Measurements from ENCODE around the gene USP8.

USP8 gene

DNA sequence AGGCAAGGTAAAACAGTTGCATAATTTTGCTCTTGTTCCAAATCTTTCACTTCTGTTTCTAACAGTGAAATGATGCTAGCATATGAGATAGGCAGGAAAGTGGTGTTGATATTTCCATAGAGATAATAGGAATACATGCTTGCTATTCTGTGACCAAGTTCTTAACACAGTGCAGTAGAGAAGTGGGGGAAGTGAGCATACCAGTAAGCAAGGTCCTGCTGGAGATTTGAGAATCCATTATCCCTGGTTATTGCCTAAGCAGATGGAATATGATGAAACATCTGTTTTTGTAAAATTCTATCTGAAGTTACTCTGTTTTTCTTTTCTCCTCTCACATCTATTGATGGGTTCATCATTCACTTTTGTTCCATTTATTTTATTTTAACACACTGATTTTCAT is 28.7 kb downstream of the USP8 start:
- no peak for DNase-seq (ENCODE audit: low spot score)
- Histone ChIP-seq H3K27ac (no peak overlapping the region), H3K4me3 (no peak overlapping the region)
- TF ChIP-seq, protein P1, sequence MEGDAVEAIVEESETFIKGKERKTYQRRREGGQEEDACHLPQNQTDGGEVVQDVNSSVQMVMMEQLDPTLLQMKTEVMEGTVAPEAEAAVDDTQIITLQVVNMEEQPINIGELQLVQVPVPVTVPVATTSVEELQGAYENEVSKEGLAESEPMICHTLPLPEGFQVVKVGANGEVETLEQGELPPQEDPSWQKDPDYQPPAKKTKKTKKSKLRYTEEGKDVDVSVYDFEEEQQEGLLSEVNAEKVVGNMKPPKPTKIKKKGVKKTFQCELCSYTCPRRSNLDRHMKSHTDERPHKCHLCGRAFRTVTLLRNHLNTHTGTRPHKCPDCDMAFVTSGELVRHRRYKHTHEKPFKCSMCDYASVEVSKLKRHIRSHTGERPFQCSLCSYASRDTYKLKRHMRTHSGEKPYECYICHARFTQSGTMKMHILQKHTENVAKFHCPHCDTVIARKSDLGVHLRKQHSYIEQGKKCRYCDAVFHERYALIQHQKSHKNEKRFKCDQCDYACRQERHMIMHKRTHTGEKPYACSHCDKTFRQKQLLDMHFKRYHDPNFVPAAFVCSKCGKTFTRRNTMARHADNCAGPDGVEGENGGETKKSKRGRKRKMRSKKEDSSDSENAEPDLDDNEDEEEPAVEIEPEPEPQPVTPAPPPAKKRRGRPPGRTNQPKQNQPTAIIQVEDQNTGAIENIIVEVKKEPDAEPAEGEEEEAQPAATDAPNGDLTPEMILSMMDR (IDR thresholded peaks at IDR 0.05) = no peak

DNA sequence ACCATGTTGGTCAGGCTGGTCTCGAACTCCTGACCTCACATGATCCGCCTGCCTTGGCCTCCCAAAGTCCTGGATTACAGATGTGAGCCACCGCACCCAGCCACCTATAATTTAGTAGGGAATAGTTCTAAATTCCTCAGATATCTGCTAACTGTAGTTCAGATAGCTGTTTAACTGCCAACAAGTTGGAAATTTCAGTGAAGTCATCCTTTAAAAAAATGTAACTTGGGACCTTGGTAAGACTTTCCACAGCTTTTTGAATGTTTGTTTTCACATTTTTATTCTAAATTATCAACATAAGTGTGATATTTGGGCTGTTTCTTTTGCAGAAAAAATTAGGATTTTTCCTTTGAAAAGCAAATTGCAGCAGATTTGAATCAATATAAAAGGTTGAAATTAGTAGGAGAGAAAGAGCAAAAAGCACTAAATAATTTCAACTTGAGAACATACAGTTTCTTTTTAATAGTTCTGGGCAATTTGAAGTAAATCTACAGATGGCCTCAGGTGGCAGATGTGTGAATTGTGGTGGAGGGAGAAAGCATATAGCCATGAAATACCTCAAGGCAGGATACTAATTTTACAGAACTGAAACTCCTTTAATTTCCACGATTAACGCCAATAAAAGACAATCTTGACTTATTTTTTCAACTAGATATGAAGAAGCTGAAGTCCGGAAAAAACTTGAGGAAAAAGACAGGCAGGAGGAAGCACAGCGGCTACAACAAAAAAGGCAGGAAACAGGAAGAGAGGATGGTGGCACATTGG is 34.3 kb downstream of the USP8 start:
- no peak overlapping the region for H3K4me3 ChIP-seq
- DNase-seq (ENCODE audit: low spot score) = no peak
- H3K27ac ChIP-seq = no peak overlapping the region
- TF ChIP-seq, protein P1 (IDR thresholded peaks at IDR 0.05) = no peak

DNA sequence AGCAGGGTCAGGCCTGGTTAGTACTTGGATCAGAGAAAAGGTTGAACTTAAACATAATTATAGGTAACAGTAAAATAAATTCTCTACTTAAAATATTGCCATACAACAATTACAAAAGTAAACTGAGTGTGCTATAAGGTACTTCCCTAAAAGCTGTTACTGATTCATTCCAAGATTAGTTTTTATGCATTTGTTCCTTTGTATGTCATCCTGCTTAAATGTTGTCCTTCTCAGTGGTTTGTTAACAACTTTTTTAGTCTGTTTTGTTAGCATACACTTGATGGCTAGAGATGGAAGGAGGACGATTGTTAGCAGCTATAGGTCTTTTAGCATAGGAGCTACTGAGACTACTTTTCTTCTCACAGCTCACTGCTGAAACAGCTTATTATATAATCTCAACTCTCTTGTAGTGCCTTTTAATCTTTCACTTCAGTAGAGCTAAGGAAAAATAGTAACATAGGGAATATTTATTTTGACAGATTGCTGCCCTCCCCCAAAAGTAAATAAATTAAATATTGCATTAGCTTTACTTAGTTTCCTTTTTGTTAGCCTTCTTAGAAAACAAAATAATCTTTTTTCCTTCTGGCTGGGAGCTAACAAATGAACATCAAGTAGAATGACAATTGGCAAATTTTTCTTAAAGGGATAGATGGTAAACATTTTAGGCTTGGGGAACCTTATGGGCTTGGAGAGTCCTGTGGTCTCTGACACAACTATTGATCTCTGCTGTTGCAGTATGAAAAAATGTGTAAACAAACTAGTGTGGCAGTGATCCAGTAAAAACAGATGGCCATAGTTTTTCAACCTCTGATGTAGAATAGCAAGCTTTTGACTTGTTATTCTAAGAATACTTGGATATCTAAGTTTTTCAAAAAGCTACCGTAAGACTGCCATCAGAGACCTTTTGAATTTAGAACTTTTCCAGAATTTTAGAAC is 39.5 kb downstream of the USP8 start:
- H3K27ac ChIP-seq = no peak overlapping the region
- no peak overlapping the region for H3K4me3 ChIP-seq
- TF ChIP-seq, protein P1 (IDR thresholded peaks at IDR 0.05) = no peak
- DNase-seq (ENCODE audit: low spot score) = no peak

DNA sequence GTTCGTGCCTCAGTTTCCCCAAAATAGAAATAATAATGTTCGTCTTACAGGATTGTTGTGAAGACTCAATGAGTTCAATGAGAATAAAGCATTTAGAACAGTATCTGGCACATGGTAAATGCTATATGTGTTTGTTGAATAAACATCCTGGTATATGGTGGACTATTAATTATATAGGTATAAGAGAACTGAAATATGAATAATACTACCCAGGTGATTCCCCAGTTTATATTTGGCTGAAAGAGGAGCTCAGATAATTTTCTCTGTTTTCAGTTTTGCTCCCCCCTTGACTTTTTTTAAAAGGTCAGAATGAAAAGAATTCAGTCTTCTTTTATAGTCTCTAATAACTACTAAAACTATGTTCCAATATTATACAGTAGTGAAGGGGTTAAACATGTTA is 46.9 kb downstream of the USP8 start:
- H3K27ac ChIP-seq = no peak overlapping the region
- TF ChIP-seq, protein P1 (IDR thresholded peaks at IDR 0.05) = no peak
- DNase-seq (ENCODE audit: low spot score) = no peak
- no peak overlapping the region for H3K4me3 ChIP-seq

DNA sequence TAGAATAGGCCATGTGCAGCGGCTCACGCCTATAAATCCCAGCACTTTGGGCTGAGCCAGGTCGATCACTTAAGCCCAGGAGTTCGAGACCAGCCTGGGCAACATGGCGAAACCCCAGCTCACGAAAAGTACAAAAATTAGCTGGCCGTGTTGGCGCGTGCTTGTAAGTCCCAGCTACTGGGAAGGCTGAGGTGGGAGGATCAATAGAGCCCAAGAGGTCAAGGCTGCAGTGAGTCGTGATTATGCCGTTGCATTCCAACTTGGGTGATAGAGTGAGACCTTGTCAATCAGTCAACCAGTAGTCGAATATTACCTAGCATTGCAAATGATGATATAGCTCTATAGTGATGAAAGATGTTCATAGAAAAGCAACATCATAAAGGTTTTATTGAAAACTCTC is 51.9 kb downstream of the USP8 start:
- DNase-seq (ENCODE audit: low spot score) = no peak
- Histone ChIP-seq H3K4me3 (no peak overlapping the region), H3K27ac (no peak overlapping the region)
- TF ChIP-seq, protein P1 (IDR thresholded peaks at IDR 0.05) = no peak

DNA sequence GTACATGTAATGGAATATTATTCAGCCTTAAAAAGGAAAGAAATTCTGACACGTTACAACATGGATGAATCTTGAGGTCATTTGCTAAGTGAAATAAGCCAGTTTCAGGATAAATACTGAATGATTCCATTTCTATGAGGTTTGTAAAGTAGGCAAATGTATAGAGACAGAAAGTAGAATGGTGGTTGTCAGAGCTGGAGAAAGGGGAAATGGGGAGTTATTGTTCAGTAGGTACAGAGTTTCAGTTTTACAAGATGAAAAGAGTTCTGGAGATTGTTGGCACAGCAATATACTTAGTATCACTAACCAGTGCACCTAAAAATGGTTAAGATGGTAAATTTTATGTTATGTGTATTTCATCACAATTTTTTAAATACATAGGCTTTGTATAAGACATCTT is 60.6 kb downstream of the USP8 start:
- TF ChIP-seq, protein P1 (IDR thresholded peaks at IDR 0.05) = no peak
- H3K4me3 ChIP-seq = no peak overlapping the region
- no peak for DNase-seq (ENCODE audit: low spot score)

More for the DNA sequence above, 60.6 kb downstream of the USP8 start:
- H3K27ac ChIP-seq = no peak overlapping the region

Data from coronary artery (tissue), 2 donors.